ENCODE data around the gene PRKN. TPM values are rescaled to one million over a fixed set of nuclear protein-coding genes. Genes with fewer than 3 reads are reported as not detected.

Gene PRKN
- polyA plus RNA-seq, 1 donor from 2014 or later, result 1.2 TPM

GRCh38 chr6:161663682-161664081 is 1063.9 kb downstream of the PRKN start:
- Histone ChIP-seq H3K36me3 (ENCODE audit: insufficient read depth, low read length) (no peaks in the 10 kb centered on the region), H3F3A (ENCODE audit: insufficient read depth, low read length, poor library complexity, severe bottlenecking) (no peaks in the 10 kb centered on the region), H3K27me3 (ENCODE audit: insufficient read depth, low read depth, low read length) (no peaks in the 10 kb centered on the region), H2AFZ (ENCODE audit: low read depth, low read length) (no peak overlapping the region), H3K9me2 (ENCODE audit: insufficient read depth, low read length) (no peaks in the 10 kb centered on the region), H3K79me2 (replicated peaks; ENCODE audit: insufficient read depth, low read length) (no peaks in the 10 kb centered on the region), H3K27ac (ENCODE audit: low read length) (no peak overlapping the region), H3K9me3 (ENCODE audit: low read length) (no peaks in the 10 kb centered on the region), H3K9ac (ENCODE audit: low read length) (no peak overlapping the region), H3K4me2 (ENCODE audit: low read length) (no peak overlapping the region), H4K20me1 (ENCODE audit: insufficient read depth) (no peaks in the 10 kb centered on the region), H3K4me3 (ENCODE audit: low read length) (no peak overlapping the region)
- TF ChIP-seq EZH2 (IDR thresholded peaks at IDR 0.05; ENCODE audit: borderline replicate concordance, insufficient read depth, low read length, poor library complexity, severe bottlenecking) (no peak), TAF1 (IDR thresholded peaks at IDR 0.05; ENCODE audit: low read depth) (no peak), SMC3 (conservative IDR thresholded peaks at IDR 0.05; ENCODE audit: poor library complexity) (no peak), CTCF (IDR thresholded peaks at IDR 0.05; ENCODE audit: poor library complexity, severe bottlenecking) (no peak), POLR2AphosphoS5 (IDR thresholded peaks at IDR 0.05) (no peak), EP300 (conservative IDR thresholded peaks at IDR 0.05; ENCODE audit: poor library complexity, severe bottlenecking) (no peak), MXI1 (conservative IDR thresholded peaks at IDR 0.05; ENCODE audit: poor library complexity, severe bottlenecking) (no peak), RAD21 (conservative IDR thresholded peaks at IDR 0.05) (no peak), REST (IDR thresholded peaks at IDR 0.05; ENCODE audit: borderline replicate concordance) (no peak)

- Histone ChIP-seq H3K4me2 (ENCODE audit: low read length) (no peak overlapping the region), H4K20me1 (ENCODE audit: insufficient read depth) (no peaks in the 10 kb centered on the region), H3F3A (ENCODE audit: insufficient read depth, low read length, poor library complexity, severe bottlenecking) (no peaks in the 10 kb centered on the region), H3K9me2 (ENCODE audit: insufficient read depth, low read length) (no peaks in the 10 kb centered on the region), H3K9ac (ENCODE audit: low read length) (no peak overlapping the region), H3K27ac (ENCODE audit: low read length) (no peak overlapping the region), H3K9me3 (ENCODE audit: low read length) (no peaks in the 10 kb centered on the region), H3K36me3 (ENCODE audit: insufficient read depth, low read length) (no peaks in the 10 kb centered on the region), H3K4me3 (ENCODE audit: low read length) (no peak overlapping the region), H3K79me2 (replicated peaks; ENCODE audit: insufficient read depth, low read length) (no peaks in the 10 kb centered on the region), H3K27me3 (ENCODE audit: insufficient read depth, low read depth, low read length) (no peaks in the 10 kb centered on the region), H2AFZ (ENCODE audit: low read depth, low read length) (no peak overlapping the region)
- TF ChIP-seq EP300 (conservative IDR thresholded peaks at IDR 0.05; ENCODE audit: poor library complexity, severe bottlenecking) (no peak), RAD21 (conservative IDR thresholded peaks at IDR 0.05) (no peak), POLR2AphosphoS5 (IDR thresholded peaks at IDR 0.05) (no peak), TAF1 (IDR thresholded peaks at IDR 0.05; ENCODE audit: low read depth) (no peak), CTCF (IDR thresholded peaks at IDR 0.05; ENCODE audit: poor library complexity, severe bottlenecking) (no peak), MXI1 (conservative IDR thresholded peaks at IDR 0.05; ENCODE audit: poor library complexity, severe bottlenecking) (no peak), SMC3 (conservative IDR thresholded peaks at IDR 0.05; ENCODE audit: poor library complexity) (no peak), EZH2 (IDR thresholded peaks at IDR 0.05; ENCODE audit: borderline replicate concordance, insufficient read depth, low read length, poor library complexity, severe bottlenecking) (no peak), REST (IDR thresholded peaks at IDR 0.05; ENCODE audit: borderline replicate concordance) (no peak)
Observed at GRCh38 chr6:161660666-161661571, 1066.6 kb downstream of the PRKN start.

Measured in neural cell (in vitro differentiated cells).